A673 (cell line): Measurements from ENCODE around the gene FES.

Experiments
- CTCF ChIP-seq: fragments of 300-800, 200-600 bp; sonication (generic); conservative IDR thresholded peaks from 2 replicates; pipeline ENCODE4 v1.5.1; 2017; ENCODE audit warnings: low read depth, mild to moderate bottlenecking, antibody characterized with exemption, low read length, moderate library complexity, mixed read lengths
- EZH2 ChIP-seq: fragments of 200-600 bp; sonication (generic); IDR thresholded peaks from 2 replicates; pipeline ENCODE4 v1.6.1; 2017; ENCODE audit warnings: borderline replicate concordance, low read depth, mild to moderate bottlenecking, mixed read lengths, antibody characterized with exemption, low read length; ENCODE audit not compliant: poor library complexity, severe bottlenecking

- no peak for TF ChIP-seq CTCF
- TF ChIP-seq EZH2 = no peak
Observed at GRCh38 chr15:90855139-90855538, 29.2 kb upstream of the FES start.
